ENCODE measurements around the gene FNTB.

DNA sequence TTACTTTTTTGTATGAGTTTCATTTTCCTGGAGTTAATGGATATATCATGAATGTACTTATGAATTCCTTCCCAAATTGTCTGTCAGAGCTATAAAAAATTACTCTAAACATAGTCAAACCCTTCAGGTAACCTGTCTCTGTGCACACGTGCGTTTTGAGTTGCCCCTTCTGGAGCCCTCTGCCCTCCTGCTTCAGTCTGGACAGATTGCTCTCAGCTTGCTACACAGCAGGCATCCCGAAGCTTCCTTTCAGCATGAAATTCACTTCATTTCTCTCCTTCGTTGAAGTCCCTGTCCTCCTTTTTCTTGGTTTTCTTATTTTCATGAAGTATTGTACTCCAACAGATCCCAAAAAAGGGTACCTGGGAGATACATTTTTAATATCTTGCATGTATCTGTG is 47.3 kb downstream of the FNTB start:
- no peak for TF ChIP-seq GATA3 (IDR thresholded peaks at IDR 0.05; ENCODE audit: low read depth, low read length)
- TF ChIP-seq GATA2 (IDR thresholded peaks at IDR 0.05; ENCODE audit: low read depth, low read length) = no peak
